Endothelial cell of umbilical vein (primary cell): ENCODE data around the gene ING2. TPM values are rescaled to one million over a fixed set of nuclear protein-coding genes. Genes with fewer than 3 reads are reported as not detected.

Experiments used
- BruUV-seq: library from RNA; stranded (reverse); fragments of 400-500 nt; replicated peaks from 2 replicates; lab custom pipeline; 2021; lab: Mats Ljungman, UMichigan
- CTCF ChIA-PET: fragments of 300-600, 350-600 bp; sonication (Branson Sonifier 250); formaldehyde crosslinking; loops from one replicate; lab custom pipeline; 2021; ENCODE audit warnings: antibody characterized with exemption, inconsistent platforms; lab: Charles Lee
- POLR2A ChIA-PET: fragments of 300-600, 350-600 bp; sonication (Branson Sonifier 250); formaldehyde crosslinking; loops from one replicate; lab custom pipeline; 2021; ENCODE audit warnings: antibody characterized with exemption, inconsistent platforms; lab: Charles Lee
- DNase-seq: peaks from one replicate; pipeline ENCODE4 v3.0.0-alpha.2; 2011; ENCODE audit warnings: low read depth, low spot score
- FAIRE-seq: peaks from 2 replicates; lab custom pipeline; 2011; peaks lifted over from hg19 to GRCh38; lab: Jason Lieb, UNC
- H2AFZ ChIP-seq: 2 replicates; pipeline ENCODE4 v1.6.0; 2012; ENCODE audit warnings: low read depth, low read length, control low read depth, inconsistent platforms
- H3K27ac ChIP-seq: 2 replicates; pipeline ENCODE4 v1.5.1; 2011; ENCODE audit warnings: low read depth, mild to moderate bottlenecking, control low read depth, low read length, moderate library complexity; ENCODE audit not compliant: insufficient read depth
- H3K27me3 ChIP-seq, 2 experiments: 2 replicates each; pipeline versions ENCODE4 v1.6.0 to v1.6.1; 2011; ENCODE audit warnings: low read length in 2 of 2, mixed read lengths in 1 of 2; ENCODE audit not compliant: control insufficient read depth in 2 of 2, insufficient read depth in 2 of 2
- H3K36me3 ChIP-seq, 2 experiments: 2 replicates in 1 of 2; 3 replicates in 1 of 2; pipeline ENCODE4 v1.5.1; 2011; ENCODE audit warnings: low read length in 2 of 2, mild to moderate bottlenecking in 1 of 2, moderate library complexity in 1 of 2; ENCODE audit not compliant: control insufficient read depth in 2 of 2, insufficient read depth in 2 of 2; ENCODE audit errors: extremely low read depth in 1 of 2
- H3K4me1 ChIP-seq: 3 replicates; pipeline ENCODE4 v1.5.1; 2011; ENCODE audit warnings: mild to moderate bottlenecking, low read length; ENCODE audit not compliant: control insufficient read depth, insufficient read depth; ENCODE audit errors: extremely low read depth
- H3K4me2 ChIP-seq: 2 replicates; pipeline ENCODE4 v1.6.1; 2011; ENCODE audit warnings: low read length, control low read depth, mixed read lengths; ENCODE audit not compliant: insufficient read depth
- H3K4me3 ChIP-seq, 3 experiments: fragments of 200-600 bp in 1 of 3; sonication (generic), shearing (Covaris generic) in 1 of 3; replicated peaks in 1 of 3; 2 replicates each; pipeline ENCODE4 v1.5.1; 2011 to 2016; ENCODE audit warnings: control low read depth in 3 of 3, low read length in 3 of 3, mild to moderate bottlenecking in 2 of 3, inconsistent platforms in 1 of 3, low read depth in 1 of 3, moderate library complexity in 1 of 3; ENCODE audit not compliant: insufficient read depth in 1 of 3
- H3K79me2 ChIP-seq: 2 replicates; pipeline ENCODE4 v1.6.0; 2012; ENCODE audit warnings: low read length, inconsistent platforms; ENCODE audit not compliant: control insufficient read depth, insufficient read depth
- H3K9ac ChIP-seq: replicated peaks from 2 replicates; pipeline ENCODE3; 2011; ENCODE audit warnings: low read length, control low read depth; ENCODE audit not compliant: insufficient read depth; ENCODE audit errors: extremely low read depth
- H3K9me1 ChIP-seq: replicated peaks from 3 replicates; pipeline ENCODE4 v1.6.0; 2011; ENCODE audit warnings: mild to moderate bottlenecking, low read length; ENCODE audit not compliant: control insufficient read depth, insufficient read depth; ENCODE audit errors: extremely low read depth
- H3K9me3 ChIP-seq: replicated peaks from 2 replicates; pipeline ENCODE4 v1.5.1; 2012; ENCODE audit warnings: low read length, inconsistent platforms; ENCODE audit not compliant: control insufficient read depth, insufficient read depth
- H4K20me1 ChIP-seq: replicated peaks from 2 replicates; pipeline ENCODE3; 2011; ENCODE audit warnings: mild to moderate bottlenecking, low read length; ENCODE audit not compliant: control insufficient read depth, insufficient read depth; ENCODE audit errors: extremely low read depth
- EZH2 ChIP-seq: IDR thresholded peaks from 2 replicates; pipeline ENCODE4 v1.6.1; 2012; ENCODE audit warnings: borderline replicate concordance, low read depth, mild to moderate bottlenecking, moderate library complexity, low read length, inconsistent platforms; ENCODE audit not compliant: severe bottlenecking
- FOS ChIP-seq: IDR thresholded peaks from 2 replicates; pipeline ENCODE4 v1.6.1; 2011; ENCODE audit warnings: mild to moderate bottlenecking, low read length, moderate library complexity, borderline replicate concordance; ENCODE audit not compliant: insufficient read depth
- GATA2 ChIP-seq: IDR thresholded peaks from 2 replicates; pipeline ENCODE4 v1.7.0; 2011; ENCODE audit warnings: low read depth, mild to moderate bottlenecking, moderate library complexity, mixed read lengths, low read length; ENCODE audit not compliant: insufficient read length, insufficient read depth
- JUN ChIP-seq: IDR thresholded peaks from 2 replicates; pipeline ENCODE4 v1.6.1; 2011; ENCODE audit warnings: borderline replicate concordance, low read depth; ENCODE audit not compliant: insufficient read length, insufficient read depth
- MYC ChIP-seq: IDR thresholded peaks from one replicate; pipeline ENCODE4 v1.6.1; 2011; ENCODE audit warnings: mild to moderate bottlenecking, low read depth, low read length
- POLR2A ChIP-seq: IDR thresholded peaks from 2 replicates; pipeline ENCODE4 v1.6.1; 2012; ENCODE audit warnings: low read depth, mild to moderate bottlenecking, control low read depth, low read length
- POLR2AphosphoS5 ChIP-seq: IDR thresholded peaks from 2 replicates; pipeline ENCODE4 v1.6.1; 2012; ENCODE audit warnings: low read depth, mild to moderate bottlenecking, control low read depth, low read length, moderate library complexity; ENCODE audit not compliant: insufficient read depth
- dilution Hi-C: fragments of 300-500 bp; cut with MboI; formaldehyde crosslinking; loops from one replicate; pipeline ENCODE4 v1.15.0; 2019; ENCODE audit warnings: low sequenced_read_pairs; ENCODE audit not compliant: extremely low pct_ligation_motif_present
- intact Hi-C: fragments of 100-400 bp; cut with micrococcal nuclease; formaldehyde crosslinking; loops from one replicate; pipeline ENCODE4 v1.10.0; 2022
- polyA plus RNA-seq, 4 experiments: library from polyadenylated mRNA; depleted of rRNA in 3 of 4; stranded (reverse) in 3 of 4; unstranded in 1 of 4; fragments of >200 nt; gene quantifications; 2 replicates each; pipeline versions ENCODE4 v1.2.1 to v1.2.3, GENCODE V29; 2011 to 2012; ENCODE audit warnings: missing spikeins in 1 of 4
- total RNA-seq: library from RNA; stranded (reverse); gene quantifications from 2 replicates; pipeline ENCODE4 v1.2.3, GENCODE V29; 2021
- TF ChIP-seq, protein P1 (sequence below): IDR thresholded peaks from 2 replicates; pipeline ENCODE4 v1.6.1; 2011; ENCODE audit not compliant: insufficient read depth, insufficient read length

The ING2 gene
- total and polyA plus RNA-seq, 2 donors (not counting 3 experiments of a cell fraction or from before 2014, with no cell fraction given): 2.7 to 8.4 TPM

DNA sequence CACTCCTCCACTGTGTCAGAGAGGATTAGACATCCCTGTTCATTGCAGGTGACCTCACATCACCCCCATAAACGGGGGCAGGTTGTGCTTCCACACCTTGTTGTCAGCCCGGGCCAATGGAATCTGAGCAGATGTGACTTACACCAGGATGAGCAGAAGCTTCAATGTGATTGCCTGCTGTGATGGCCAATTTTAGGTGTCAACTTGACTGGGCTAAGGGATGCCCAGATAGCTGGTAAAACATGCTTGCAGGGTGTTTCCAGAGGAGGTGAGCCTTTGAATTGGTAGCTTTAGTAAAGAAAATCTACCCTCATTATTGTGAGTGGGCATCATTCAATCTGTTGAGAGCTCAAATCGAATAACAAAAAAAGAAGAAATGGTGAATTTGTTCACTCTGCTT lies 52.1 kb downstream of the ING2 start:
- no peak for TF ChIP-seq EZH2
- TF ChIP-seq POLR2AphosphoS5: no peak
- TF ChIP-seq GATA2: no peak
- TF ChIP-seq POLR2A: no peak
- TF ChIP-seq FOS: no peak
- TF ChIP-seq, protein P1, sequence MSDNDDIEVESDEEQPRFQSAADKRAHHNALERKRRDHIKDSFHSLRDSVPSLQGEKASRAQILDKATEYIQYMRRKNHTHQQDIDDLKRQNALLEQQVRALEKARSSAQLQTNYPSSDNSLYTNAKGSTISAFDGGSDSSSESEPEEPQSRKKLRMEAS: no peak
- TF ChIP-seq MYC: no peak
- no peak for TF ChIP-seq JUN
- Histone ChIP-seq H3K4me1 (no peaks in the 10 kb centered on the region), H4K20me1 (no peaks in the 10 kb centered on the region), H2AFZ (no peak overlapping the region), H3K27ac (no peak overlapping the region), H3K79me2 (no peaks in the 10 kb centered on the region), H3K9ac (no peak overlapping the region), H3K4me2 (no peak overlapping the region), H3K36me3 (no peaks in the 10 kb centered on the region), H3K9me1 (no peaks in the 10 kb centered on the region), H3K9me3 (no peaks in the 10 kb centered on the region), H3K27me3 (peaks cover 0 to 4% of the 10 kb centered on the region in 2 experiments), H3K4me3 (no peak overlapping the region)
- ChIA-PET CTCF (no interaction called here), POLR2A (no interaction called here)
- intact Hi-C loops (no loop called here), dilution Hi-C loops (no loop called here)
- no peak for DNase-seq
- no peak for FAIRE-seq
- BruUV-seq: no TSS peak

DNA sequence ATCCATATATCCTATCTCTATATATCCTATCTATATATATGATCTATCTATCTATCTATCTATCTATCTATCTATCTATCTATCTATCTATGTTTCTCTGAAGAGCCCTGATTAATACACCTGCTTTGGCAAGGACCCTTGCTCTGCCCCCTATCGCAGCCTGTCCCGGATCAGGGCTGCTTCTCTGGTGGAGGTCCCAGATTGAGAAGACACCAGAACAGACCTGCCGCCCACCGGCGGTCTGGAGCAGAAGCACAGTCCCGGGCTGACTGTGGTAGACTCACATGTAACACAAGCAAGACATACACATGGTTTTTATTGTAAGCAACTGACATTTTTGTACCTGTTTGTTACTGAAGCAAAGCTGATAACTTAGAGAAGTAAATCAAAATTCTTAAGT lies 52.8 kb downstream of the ING2 start:
- no peak overlapping the region for H3K9ac ChIP-seq
- no TSS peak for BruUV-seq

More for the DNA sequence above, 52.8 kb downstream of the ING2 start:
- no peaks in the 10 kb centered on the region for H3K9me3 ChIP-seq
- H3K4me1 ChIP-seq: no peaks in the 10 kb centered on the region
- intact Hi-C loops: no loop called here
- H2AFZ ChIP-seq: no peak overlapping the region
- ChIA-PET POLR2A (no interaction called here), CTCF (no interaction called here)
- H3K27me3 ChIP-seq: peaks cover 0 to 4% of the 10 kb centered on the region in 2 experiments
- H4K20me1 ChIP-seq: no peaks in the 10 kb centered on the region
- no peaks in the 10 kb centered on the region for H3K36me3 ChIP-seq
- no peak overlapping the region for H3K27ac ChIP-seq
- no peak for FAIRE-seq
- no peak overlapping the region for H3K4me3 ChIP-seq
- dilution Hi-C loops: no loop called here
- H3K79me2 ChIP-seq: no peaks in the 10 kb centered on the region
- no peak for TF ChIP-seq JUN
- TF ChIP-seq, protein P1: no peak
- DNase-seq: no peak
- H3K4me2 ChIP-seq: no peak overlapping the region
- no peaks in the 10 kb centered on the region for H3K9me1 ChIP-seq
